ENCODE data around the gene SNX9.

Gene SNX9

DNA sequence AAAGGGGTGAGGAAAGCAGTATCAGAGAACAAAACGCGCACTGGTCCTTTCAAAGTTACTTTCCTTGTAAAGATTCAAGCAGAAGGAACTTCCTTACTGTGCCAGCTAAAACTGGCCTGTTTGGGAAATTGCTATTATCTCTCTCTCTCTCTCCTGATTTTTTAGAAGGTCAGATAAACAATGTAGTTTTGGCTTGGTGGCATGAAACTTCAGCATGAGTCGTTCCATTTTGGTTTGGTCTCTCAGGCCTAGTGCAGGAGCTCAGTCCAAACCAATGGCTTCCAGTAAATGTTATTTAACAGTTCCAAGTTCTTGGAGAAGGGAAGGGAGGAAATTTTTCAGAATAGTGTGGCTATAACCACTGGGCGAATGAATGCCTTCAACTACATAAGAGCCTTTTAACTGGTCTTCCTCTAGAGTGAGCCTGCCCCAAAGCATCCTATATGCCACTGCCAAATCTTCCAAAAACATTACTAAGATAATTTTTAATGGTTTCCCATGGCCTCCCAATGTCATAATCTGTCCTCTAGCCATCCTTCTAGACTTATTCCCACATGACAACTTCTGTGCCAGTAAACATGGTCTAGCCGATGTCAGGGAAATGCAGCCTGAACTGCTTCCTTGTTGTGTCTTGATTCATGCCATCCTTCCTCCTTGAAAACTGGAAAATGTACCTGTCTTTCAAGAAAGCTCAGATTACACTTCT, 9.1 kb upstream of the SNX9 start:
- Histone ChIP-seq H3K27ac (ENCODE audit: low read length) (peak overlapping the region; percentile 56), H3K27me3 (ENCODE audit: control insufficient read depth in 1 of 2, insufficient read depth in 2 of 2, low read length in 2 of 2) (no peaks in the 10 kb centered on the region), H3K36me3 (ENCODE audit: control insufficient read depth in 2 of 2, insufficient read depth in 2 of 2, low read length in 2 of 2) (no peaks in the 10 kb centered on the region), H3K9ac (ENCODE audit: low read length in 2 of 2) (no peak overlapping the region), H3K9me3 (ENCODE audit: control insufficient read depth in 2 of 2, low read length in 2 of 2) (no peaks in the 10 kb centered on the region), H3K4me3 (ENCODE audit: low read length in 2 of 2) (peak overlapping the region in 1 of 2 donors; percentile 30), H3K4me1 (ENCODE audit: control insufficient read depth, insufficient read depth, low read length) (peaks cover 5% of the 10 kb centered on the region)

- Histone ChIP-seq H3K9me3 (ENCODE audit: control insufficient read depth in 2 of 2, low read length in 2 of 2) (no peaks in the 10 kb centered on the region), H3K4me3 (ENCODE audit: low read length in 2 of 2) (no peak overlapping the region), H3K4me1 (ENCODE audit: control insufficient read depth, insufficient read depth, low read length) (peaks cover 5% of the 10 kb centered on the region), H3K9ac (ENCODE audit: low read length in 2 of 2) (no peak overlapping the region), H3K36me3 (ENCODE audit: control insufficient read depth in 2 of 2, insufficient read depth in 2 of 2, low read length in 2 of 2) (no peaks in the 10 kb centered on the region), H3K27me3 (ENCODE audit: control insufficient read depth in 1 of 2, insufficient read depth in 2 of 2, low read length in 2 of 2) (no peaks in the 10 kb centered on the region), H3K27ac (ENCODE audit: low read length) (peak overlapping the region; percentile 56)
Observed at GRCh38 chr6:157814883-157815282, 8.2 kb upstream of the SNX9 start.

DNA sequence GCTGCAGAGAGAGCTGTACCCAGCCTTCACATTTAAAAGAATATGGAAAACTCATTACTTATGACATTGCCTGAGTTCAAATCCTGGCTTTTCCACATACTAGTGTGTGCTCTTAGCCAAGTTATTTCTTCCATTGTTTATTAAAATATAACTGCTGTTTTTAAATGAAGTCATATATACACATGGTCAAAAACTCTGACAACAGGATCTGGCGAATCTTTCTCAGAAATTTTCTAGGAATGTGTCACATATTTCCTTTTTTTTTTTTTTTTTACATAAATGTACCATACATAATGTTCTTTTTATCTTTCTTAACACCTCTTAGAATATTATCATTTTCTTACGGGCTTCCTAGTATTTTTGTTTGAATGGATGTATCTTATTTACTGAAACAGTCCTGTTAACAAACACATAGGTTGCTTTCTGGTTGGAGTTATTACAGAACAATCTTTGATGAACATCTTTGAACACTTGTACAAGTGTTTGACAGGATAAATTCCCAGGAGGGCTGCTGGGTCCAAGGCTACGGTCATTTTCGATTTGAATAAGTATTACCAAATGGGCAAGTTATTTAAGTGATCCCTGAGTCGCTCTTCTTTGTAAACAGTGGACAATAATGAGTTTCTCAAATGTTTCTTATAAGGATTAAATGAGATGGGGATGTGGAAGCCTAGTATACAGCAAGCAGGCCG, 1.6 kb upstream of the SNX9 start:
- no peak overlapping the region for H3K4me3 ChIP-seq (ENCODE audit: low read length in 2 of 2)
- peaks cover 13% of the 10 kb centered on the region for H3K4me1 ChIP-seq (ENCODE audit: control insufficient read depth, insufficient read depth, low read length)
- H3K27ac ChIP-seq (ENCODE audit: low read length): no peak overlapping the region
- no peaks in the 10 kb centered on the region for H3K36me3 ChIP-seq (ENCODE audit: control insufficient read depth in 2 of 2, insufficient read depth in 2 of 2, low read length in 2 of 2)
- no peaks in the 10 kb centered on the region for H3K27me3 ChIP-seq (ENCODE audit: control insufficient read depth in 1 of 2, insufficient read depth in 2 of 2, low read length in 2 of 2)
- no peaks in the 10 kb centered on the region for H3K9me3 ChIP-seq (ENCODE audit: control insufficient read depth in 2 of 2, low read length in 2 of 2)
- H3K9ac ChIP-seq (ENCODE audit: low read length in 2 of 2): peak overlapping the region in 1 of 2 donors; percentile 82

DNA sequence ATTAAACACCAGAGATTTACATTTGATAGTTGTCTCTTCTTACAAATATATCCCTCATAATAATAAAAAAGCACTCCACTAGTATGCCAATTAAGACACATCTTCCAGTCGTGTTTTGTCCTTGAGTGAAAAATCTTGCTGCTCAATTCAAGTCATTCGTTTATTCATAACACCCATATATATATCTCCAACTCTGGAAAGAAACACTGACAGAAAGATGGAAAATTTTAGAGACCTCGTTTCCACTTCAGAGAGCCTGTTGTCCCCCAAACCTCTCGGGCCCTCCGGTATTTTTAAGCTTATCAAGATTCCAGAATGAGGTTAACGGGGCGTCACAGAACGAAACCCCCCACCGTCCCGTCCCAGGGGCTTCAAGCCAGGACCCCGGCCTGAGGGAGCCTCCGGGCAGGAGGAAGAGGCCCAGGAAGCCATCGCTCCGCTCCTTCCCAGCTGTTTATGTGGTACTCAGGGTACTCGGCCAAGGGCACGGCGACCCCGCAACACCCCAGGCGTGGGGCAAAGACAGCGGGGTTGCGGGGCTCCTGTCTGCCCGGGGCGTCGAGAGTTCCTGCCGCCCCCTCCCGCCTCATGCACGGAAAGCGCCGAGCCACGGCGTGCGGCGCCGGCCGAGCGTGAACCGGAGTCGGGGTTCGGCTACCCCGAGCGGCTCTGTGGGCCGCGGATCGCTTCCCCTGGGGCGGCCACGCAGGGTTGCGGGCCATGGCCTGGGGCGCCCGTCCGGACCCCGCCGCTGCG, 623 bp upstream of the SNX9 start:
- no peaks in the 10 kb centered on the region for H3K27me3 ChIP-seq (ENCODE audit: control insufficient read depth in 1 of 2, insufficient read depth in 2 of 2, low read length in 2 of 2)
- peaks cover 13% of the 10 kb centered on the region for H3K4me1 ChIP-seq (ENCODE audit: control insufficient read depth, insufficient read depth, low read length)
- H3K9me3 ChIP-seq (ENCODE audit: control insufficient read depth in 2 of 2, low read length in 2 of 2): no peaks in the 10 kb centered on the region
- H3K9ac ChIP-seq (ENCODE audit: low read length in 2 of 2): peak overlapping the region; percentile 74 to 82
- peak overlapping the region; percentile 79 for H3K27ac ChIP-seq (ENCODE audit: low read length)
- H3K36me3 ChIP-seq (ENCODE audit: control insufficient read depth in 2 of 2, insufficient read depth in 2 of 2, low read length in 2 of 2): no peaks in the 10 kb centered on the region
- peak overlapping the region; percentile 5 to 70 for H3K4me3 ChIP-seq (ENCODE audit: low read length in 2 of 2)

DNA sequence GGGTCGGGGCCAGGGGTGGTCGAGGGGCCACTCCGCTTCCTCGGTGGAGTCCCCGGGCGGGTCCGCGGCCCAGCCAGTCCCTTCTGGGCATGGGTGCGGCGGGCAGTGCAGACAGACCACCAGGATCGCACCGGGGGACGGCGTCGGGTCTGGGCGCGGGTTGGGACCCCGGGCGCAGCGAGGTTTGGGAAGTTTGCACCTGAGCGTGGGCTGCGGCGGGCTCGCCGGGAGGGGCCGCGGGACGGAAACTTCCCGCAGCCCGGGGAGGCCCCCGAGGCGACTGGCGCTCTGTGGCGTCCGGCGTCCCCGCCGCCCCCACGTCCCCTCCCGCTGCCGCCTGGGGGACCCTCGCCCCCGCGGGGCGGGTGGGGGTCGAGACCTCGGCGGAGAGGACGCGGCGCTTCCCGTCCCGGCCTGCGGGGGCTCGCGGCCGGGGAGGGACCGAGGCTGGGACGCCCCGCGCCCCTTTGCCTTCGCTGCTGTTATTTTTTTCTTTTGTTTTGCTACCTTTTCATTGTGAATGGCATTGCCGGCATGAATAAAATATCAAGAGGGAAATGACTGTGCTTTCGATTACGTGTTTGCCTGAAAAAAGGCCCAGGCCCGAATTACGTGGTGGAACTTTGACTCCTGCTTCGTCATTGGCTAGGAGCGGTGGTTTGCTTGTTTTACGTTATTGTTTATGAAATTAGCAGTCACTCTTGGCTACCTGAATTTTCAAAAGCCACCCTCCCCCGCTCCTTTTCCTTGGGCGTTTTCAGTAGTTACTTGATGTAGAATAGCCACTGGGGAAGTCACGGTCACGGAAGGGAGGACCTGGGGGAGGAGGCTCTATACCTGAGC, 703 bp downstream of the SNX9 start:
- peak overlapping the region; percentile 94 to 95 for H3K9ac ChIP-seq (ENCODE audit: low read length in 2 of 2)
- H3K27ac ChIP-seq (ENCODE audit: low read length): peak overlapping the region; percentile 90
- H3K4me1 ChIP-seq (ENCODE audit: control insufficient read depth, insufficient read depth, low read length): peaks cover 13% of the 10 kb centered on the region
- H3K4me3 ChIP-seq (ENCODE audit: low read length in 2 of 2): peak overlapping the region; percentile 85 to 89
- H3K27me3 ChIP-seq (ENCODE audit: control insufficient read depth in 1 of 2, insufficient read depth in 2 of 2, low read length in 2 of 2): no peaks in the 10 kb centered on the region
- no peaks in the 10 kb centered on the region for H3K9me3 ChIP-seq (ENCODE audit: control insufficient read depth in 2 of 2, low read length in 2 of 2)
- H3K36me3 ChIP-seq (ENCODE audit: control insufficient read depth in 2 of 2, insufficient read depth in 2 of 2, low read length in 2 of 2): peaks cover 0 to 3% of the 10 kb centered on the region in 2 donors

- Histone ChIP-seq H3K36me3 (ENCODE audit: control insufficient read depth in 2 of 2, insufficient read depth in 2 of 2, low read length in 2 of 2) (peaks cover 0 to 3% of the 10 kb centered on the region in 2 donors), H3K9ac (ENCODE audit: low read length in 2 of 2) (no peak overlapping the region), H3K4me1 (ENCODE audit: control insufficient read depth, insufficient read depth, low read length) (peaks cover 13% of the 10 kb centered on the region), H3K4me3 (ENCODE audit: low read length in 2 of 2) (no peak overlapping the region), H3K9me3 (ENCODE audit: control insufficient read depth in 2 of 2, low read length in 2 of 2) (no peaks in the 10 kb centered on the region), H3K27me3 (ENCODE audit: control insufficient read depth in 1 of 2, insufficient read depth in 2 of 2, low read length in 2 of 2) (no peaks in the 10 kb centered on the region), H3K27ac (ENCODE audit: low read length) (no peak overlapping the region)
Observed at GRCh38 chr6:157825243-157825904, 2.3 kb downstream of the SNX9 start.

DNA sequence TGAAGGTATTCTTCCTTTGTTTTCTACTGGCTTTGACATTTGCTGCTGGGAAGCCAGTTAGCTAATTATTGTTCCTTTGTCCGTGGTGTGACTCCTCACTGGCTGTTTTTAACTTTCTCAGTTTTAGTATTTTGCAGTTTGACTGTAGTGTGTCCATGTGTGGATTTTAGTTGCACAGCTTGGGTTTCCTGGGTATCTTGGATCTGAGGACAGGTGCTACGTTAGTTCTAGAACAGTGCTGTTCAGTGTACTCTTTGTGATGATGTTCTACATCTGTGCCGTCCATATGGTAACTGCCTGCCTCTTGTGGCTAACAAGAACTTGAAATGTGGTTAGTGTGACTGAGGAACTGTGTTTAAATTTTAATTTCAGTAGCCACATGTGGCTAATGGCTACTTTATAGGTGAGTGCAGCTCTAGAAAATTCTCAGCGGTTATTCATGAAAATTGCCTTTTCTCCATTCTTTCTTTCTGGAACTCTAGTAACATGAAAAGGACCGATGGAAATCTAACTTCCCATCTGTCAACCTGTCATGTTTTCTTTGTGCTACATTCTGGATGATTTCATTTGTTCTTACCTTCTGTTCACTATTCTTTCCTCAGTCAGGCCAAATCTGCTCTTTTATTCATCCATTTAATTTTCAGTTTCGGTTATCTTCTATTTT, 7.4 kb downstream of the SNX9 start:
- Histone ChIP-seq H3K27me3 (ENCODE audit: control insufficient read depth in 1 of 2, insufficient read depth in 2 of 2, low read length in 2 of 2) (no peaks in the 10 kb centered on the region), H3K36me3 (ENCODE audit: control insufficient read depth in 2 of 2, insufficient read depth in 2 of 2, low read length in 2 of 2) (peaks cover 0 to 3% of the 10 kb centered on the region in 2 donors), H3K9me3 (ENCODE audit: control insufficient read depth in 2 of 2, low read length in 2 of 2) (no peaks in the 10 kb centered on the region), H3K9ac (ENCODE audit: low read length in 2 of 2) (no peak overlapping the region), H3K4me1 (ENCODE audit: control insufficient read depth, insufficient read depth, low read length) (peaks cover 5% of the 10 kb centered on the region), H3K27ac (ENCODE audit: low read length) (no peak overlapping the region), H3K4me3 (ENCODE audit: low read length in 2 of 2) (no peak overlapping the region)

GRCh38 chr6:157831018-157831369, 7.9 kb downstream of the SNX9 start:
- H3K27ac ChIP-seq (ENCODE audit: low read length): no peak overlapping the region
- H3K27me3 ChIP-seq (ENCODE audit: control insufficient read depth in 1 of 2, insufficient read depth in 2 of 2, low read length in 2 of 2): no peaks in the 10 kb centered on the region
- H3K9me3 ChIP-seq (ENCODE audit: control insufficient read depth in 2 of 2, low read length in 2 of 2): no peaks in the 10 kb centered on the region
- no peak overlapping the region for H3K9ac ChIP-seq (ENCODE audit: low read length in 2 of 2)
- H3K4me1 ChIP-seq (ENCODE audit: control insufficient read depth, insufficient read depth, low read length): peaks cover 5% of the 10 kb centered on the region
- peaks cover 0 to 3% of the 10 kb centered on the region in 2 donors for H3K36me3 ChIP-seq (ENCODE audit: control insufficient read depth in 2 of 2, insufficient read depth in 2 of 2, low read length in 2 of 2)
- no peak overlapping the region for H3K4me3 ChIP-seq (ENCODE audit: low read length in 2 of 2)

DNA sequence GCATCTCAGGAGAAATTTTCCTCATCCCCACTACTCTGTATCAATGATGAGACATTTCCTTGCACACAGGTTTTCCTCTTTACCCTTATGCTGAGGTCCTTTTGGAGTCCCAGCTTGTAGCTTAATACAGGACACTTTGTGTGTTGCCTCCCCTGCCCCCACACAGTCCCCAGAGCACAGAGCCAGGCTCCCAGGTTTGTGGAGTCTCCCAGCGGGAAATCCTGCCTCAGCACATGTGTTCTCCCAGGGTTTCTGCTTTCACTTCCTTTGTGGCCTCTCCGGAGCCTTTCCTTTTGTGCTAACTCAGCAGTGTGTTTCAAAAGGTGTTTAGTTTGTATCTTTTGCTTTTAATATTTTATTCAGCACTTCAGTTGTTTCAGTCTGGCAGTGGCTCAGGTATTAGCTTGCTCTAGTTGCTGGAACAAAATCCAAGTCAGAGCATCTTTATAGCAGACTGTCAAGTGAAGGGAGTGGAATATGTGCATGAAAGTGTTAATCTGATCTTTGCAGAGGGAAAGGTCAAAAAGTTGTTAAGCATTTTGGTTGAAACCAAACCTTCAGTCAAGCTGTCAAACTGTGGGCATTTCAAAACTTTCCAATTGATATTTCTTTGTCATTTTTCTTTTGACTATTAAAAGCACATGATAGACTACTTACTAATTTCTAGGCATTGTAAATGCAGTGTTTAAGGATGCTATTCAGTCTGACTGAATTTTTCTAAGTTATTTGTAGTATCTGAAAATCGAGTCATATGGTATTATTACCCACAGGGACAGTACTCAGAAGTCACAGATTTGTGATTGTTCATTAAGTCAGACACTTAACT, 8.6 kb downstream of the SNX9 start:
- no peaks in the 10 kb centered on the region for H3K9me3 ChIP-seq (ENCODE audit: control insufficient read depth in 2 of 2, low read length in 2 of 2)
- no peak overlapping the region for H3K27ac ChIP-seq (ENCODE audit: low read length)
- H3K27me3 ChIP-seq (ENCODE audit: control insufficient read depth in 1 of 2, insufficient read depth in 2 of 2, low read length in 2 of 2): no peaks in the 10 kb centered on the region
- peaks cover 5% of the 10 kb centered on the region for H3K4me1 ChIP-seq (ENCODE audit: control insufficient read depth, insufficient read depth, low read length)
- H3K36me3 ChIP-seq (ENCODE audit: control insufficient read depth in 2 of 2, insufficient read depth in 2 of 2, low read length in 2 of 2): peaks cover 0 to 3% of the 10 kb centered on the region in 2 donors
- H3K4me3 ChIP-seq (ENCODE audit: low read length in 2 of 2): no peak overlapping the region
- H3K9ac ChIP-seq (ENCODE audit: low read length in 2 of 2): no peak overlapping the region

All from stomach smooth muscle (tissue), 2 donors.